GM18505 (cell line): ENCODE measurements around the gene PTH.

ENCODE experiments used
- ATAC-seq: cut with Tn5 transposase; IDR thresholded peaks from one replicate; pipeline ENCODE4 v1.9.1; 2021; ENCODE audit not compliant: unreplicated experiment
- POLR2A ChIP-seq: IDR thresholded peaks from 4 replicates; pipeline ENCODE4 v1.6.1; 2011; ENCODE audit warnings: borderline replicate concordance; ENCODE audit not compliant: insufficient read depth, insufficient read length; ENCODE audit errors: extremely low read depth

The PTH gene

GRCh38 chr11:13468750-13469149 lies 27.0 kb downstream of the PTH start:
- ATAC-seq, result no peak
- TF ChIP-seq POLR2A, result no peak

- ATAC-seq, result no peak
- no peak for TF ChIP-seq POLR2A
Measured at GRCh38 chr11:13465909-13466371, 29.9 kb downstream of the PTH start.

- no peak for ATAC-seq
- TF ChIP-seq POLR2A, result no peak
Measured at GRCh38 chr11:13463779-13464290, 32.0 kb downstream of the PTH start.

- peak; percentile 98 for ATAC-seq
- TF ChIP-seq POLR2A, result peak; percentile 97
Measured at GRCh38 chr11:13462901-13463778, 32.7 kb downstream of the PTH start, which contains the start of gene BTBD10. TSS of gene BTBD10 (minus strand) at chr11:13463222. CDS start at chr11:13445124, 18,098 bp downstream.

GRCh38 chr11:13462311-13462900 lies 33.4 kb downstream of the PTH start:
- ATAC-seq, result peak; percentile 32
- TF ChIP-seq POLR2A, result no peak

GRCh38 chr11:13461291-13461690 lies 34.5 kb downstream of the PTH start:
- TF ChIP-seq POLR2A, result no peak
- no peak for ATAC-seq

GRCh38 chr11:13450832-13451397 lies 44.9 kb downstream of the PTH start:
- ATAC-seq, result no peak
- no peak for TF ChIP-seq POLR2A

- TF ChIP-seq POLR2A, result no peak
- ATAC-seq, result no peak
Measured at GRCh38 chr11:13449522-13449921, 46.3 kb downstream of the PTH start.

GRCh38 chr11:13448876-13449275 lies 46.9 kb downstream of the PTH start:
- ATAC-seq, result no peak
- no peak for TF ChIP-seq POLR2A

- ATAC-seq, result no peak
- TF ChIP-seq POLR2A, result no peak
Measured at GRCh38 chr11:13446444-13446843, 49.4 kb downstream of the PTH start.

- TF ChIP-seq POLR2A, result no peak
- no peak for ATAC-seq
Measured at GRCh38 chr11:13445588-13445987, 50.2 kb downstream of the PTH start.
